ENCODE data around the gene BCAT1. TPM values are rescaled to one million over a fixed set of nuclear protein-coding genes. Genes with fewer than 3 reads are reported as not detected.

Gene BCAT1
- total and polyA plus RNA-seq, 2 donors (not counting 3 experiments of a cell fraction or from before 2014, with no cell fraction given), result 21.6 to 267 TPM

DNA sequence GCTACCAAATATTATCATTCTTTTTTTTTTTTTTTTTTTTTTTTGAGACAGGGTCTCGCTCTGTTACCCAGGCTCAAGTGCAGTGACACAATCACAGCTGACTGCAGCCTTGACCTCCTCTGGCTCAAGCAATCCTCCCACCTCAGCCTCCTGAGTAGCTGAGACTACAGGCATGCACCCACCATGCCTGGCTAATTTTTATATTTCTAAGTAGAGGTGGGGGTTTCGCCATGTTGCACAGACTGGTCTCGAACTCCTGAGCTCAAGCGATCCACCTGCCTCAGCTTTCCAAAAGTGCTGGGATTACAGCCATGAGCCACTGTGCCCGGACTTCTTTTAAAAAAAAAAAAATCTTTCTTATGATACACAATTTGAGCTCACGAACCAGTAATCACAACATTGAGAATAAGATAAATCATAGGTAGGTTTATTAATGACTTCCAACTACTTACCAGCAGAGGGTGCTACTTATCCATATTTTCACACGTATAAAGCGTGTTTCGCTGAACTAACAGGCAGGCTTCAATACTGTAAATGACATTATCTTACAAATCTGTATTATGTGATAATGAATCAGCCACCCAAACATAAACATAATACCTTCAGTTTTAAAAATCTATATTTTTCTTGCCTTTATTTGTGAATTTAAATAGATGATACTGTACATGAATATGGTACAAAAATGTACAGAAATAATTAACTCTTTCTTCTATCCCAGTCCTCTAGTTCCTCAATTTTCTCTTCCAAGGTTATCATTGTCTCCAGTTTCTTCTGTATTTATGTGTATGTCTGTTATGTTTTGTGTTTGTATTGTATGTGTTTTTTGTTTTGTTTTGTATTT, 42.5 kb upstream of the BCAT1 start:
- FAIRE-seq (peak; percentile 50), DNase-seq (ENCODE audit: low read depth, low spot score) (peak; percentile 74)
- H3K27me3 ChIP-seq (ENCODE audit: control insufficient read depth in 2 of 2, insufficient read depth in 2 of 2, low read length in 2 of 2), result peaks cover 0 to under 1% of the 10 kb centered on the region in 2 experiments
- ChIA-PET POLR2A (no interaction called here), CTCF (interaction anchor here (0.6 to 3.7 kb wide), 48 partner anchors 8 to 442 kb away, joined by 3 to 96 read pairs (median 4); partner anchors contain the start of genes DNAI7 and ETFRF1)
- TF ChIP-seq JUN (IDR thresholded peaks at IDR 0.05; ENCODE audit: borderline replicate concordance, insufficient read depth, insufficient read length, low read depth) (no peak), CTCF (IDR thresholded peaks at IDR 0.05; ENCODE audit: extremely low read depth in 1 of 2, insufficient read depth in 1 of 2, low read depth in 1 of 2, low read length in 2 of 2) (peak; percentile 17 to 32), GATA2 (IDR thresholded peaks at IDR 0.05; ENCODE audit: insufficient read depth, insufficient read length, low read depth, low read length) (peak; percentile 21), POLR2AphosphoS5 (IDR thresholded peaks at IDR 0.05; ENCODE audit: insufficient read depth, low read depth, low read length) (no peak)
- H2AFZ ChIP-seq (ENCODE audit: low read depth, low read length), result no peak overlapping the region
- no peaks in the 10 kb centered on the region for H3K9me3 ChIP-seq (replicated peaks; ENCODE audit: control insufficient read depth, insufficient read depth, low read length)
- intact Hi-C loops (cut with micrococcal nuclease) (loop anchor here (1.0 kb wide), 3 partner anchors 139 to 396 kb away; no protein-coding TSS in a partner anchor), dilution Hi-C loops (cut with MboI; ENCODE audit: extremely low pct_ligation_motif_present, low sequenced_read_pairs) (no loop called here)
- no peaks in the 10 kb centered on the region for H3K36me3 ChIP-seq (ENCODE audit: control insufficient read depth in 2 of 2, extremely low read depth in 1 of 2, insufficient read depth in 2 of 2, low read length in 2 of 2)
- H3K4me2 ChIP-seq (ENCODE audit: insufficient read depth, low read length), result no peak overlapping the region
- H3K4me1 ChIP-seq (ENCODE audit: control insufficient read depth, extremely low read depth, insufficient read depth, low read length), result no peaks in the 10 kb centered on the region
- H3K9me1 ChIP-seq (replicated peaks; ENCODE audit: control insufficient read depth, extremely low read depth, insufficient read depth, low read length), result no peaks in the 10 kb centered on the region
- H3K79me2 ChIP-seq (ENCODE audit: control insufficient read depth, insufficient read depth, low read length), result no peaks in the 10 kb centered on the region
- no peak overlapping the region for H3K27ac ChIP-seq (ENCODE audit: insufficient read depth, low read depth, low read length)
- H3K9ac ChIP-seq (replicated peaks; ENCODE audit: extremely low read depth, insufficient read depth, low read length), result no peak overlapping the region
- BruUV-seq (replicated peaks), result no TSS peak
- H4K20me1 ChIP-seq (replicated peaks; ENCODE audit: control insufficient read depth, extremely low read depth, insufficient read depth, low read length), result no peaks in the 10 kb centered on the region
- no peak overlapping the region for H3K4me3 ChIP-seq (replicated peaks in 1 of 3; ENCODE audit: insufficient read depth in 1 of 3, low read depth in 1 of 3, low read length in 3 of 3)
